B cell (primary cell): ENCODE results near the gene CA9.

Experiments used
- EZH2 ChIP-seq: IDR thresholded peaks from 2 replicates; pipeline ENCODE4 v1.6.1; 2012; ENCODE audit warnings: borderline replicate concordance, low read depth, mild to moderate bottlenecking, moderate library complexity, low read length; ENCODE audit not compliant: insufficient read depth, poor library complexity, severe bottlenecking
- TF ChIP-seq, protein P1 (sequence below): fragments of 200-600 bp; IDR thresholded peaks from one replicate; pipeline ENCODE4 v1.8.0; 2022; ENCODE audit warnings: antibody characterized with exemption, mild to moderate bottlenecking

DNA sequence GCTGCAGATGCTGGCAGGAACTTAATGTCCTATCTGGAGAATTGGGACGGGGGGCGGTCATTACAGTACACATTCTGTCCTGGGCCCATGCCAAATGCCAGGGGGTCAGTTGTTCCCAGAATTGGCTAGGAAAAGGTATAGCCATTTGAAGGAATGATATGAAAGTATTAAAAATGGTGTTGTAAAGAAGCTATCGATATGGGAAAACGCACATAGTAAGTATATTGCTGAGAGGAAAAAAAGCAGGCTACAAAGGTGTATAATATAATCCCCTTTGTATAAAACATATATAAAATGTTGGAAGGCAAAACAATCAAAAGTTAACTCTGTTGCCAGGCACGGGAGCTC is 8.3 kb upstream of the CA9 start:
- TF ChIP-seq, protein P1, sequence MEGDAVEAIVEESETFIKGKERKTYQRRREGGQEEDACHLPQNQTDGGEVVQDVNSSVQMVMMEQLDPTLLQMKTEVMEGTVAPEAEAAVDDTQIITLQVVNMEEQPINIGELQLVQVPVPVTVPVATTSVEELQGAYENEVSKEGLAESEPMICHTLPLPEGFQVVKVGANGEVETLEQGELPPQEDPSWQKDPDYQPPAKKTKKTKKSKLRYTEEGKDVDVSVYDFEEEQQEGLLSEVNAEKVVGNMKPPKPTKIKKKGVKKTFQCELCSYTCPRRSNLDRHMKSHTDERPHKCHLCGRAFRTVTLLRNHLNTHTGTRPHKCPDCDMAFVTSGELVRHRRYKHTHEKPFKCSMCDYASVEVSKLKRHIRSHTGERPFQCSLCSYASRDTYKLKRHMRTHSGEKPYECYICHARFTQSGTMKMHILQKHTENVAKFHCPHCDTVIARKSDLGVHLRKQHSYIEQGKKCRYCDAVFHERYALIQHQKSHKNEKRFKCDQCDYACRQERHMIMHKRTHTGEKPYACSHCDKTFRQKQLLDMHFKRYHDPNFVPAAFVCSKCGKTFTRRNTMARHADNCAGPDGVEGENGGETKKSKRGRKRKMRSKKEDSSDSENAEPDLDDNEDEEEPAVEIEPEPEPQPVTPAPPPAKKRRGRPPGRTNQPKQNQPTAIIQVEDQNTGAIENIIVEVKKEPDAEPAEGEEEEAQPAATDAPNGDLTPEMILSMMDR = no peak
- TF ChIP-seq EZH2 = no peak
